ENCODE data around the gene EXOC6B. TPM values are rescaled to one million over a fixed set of nuclear protein-coding genes. Genes with fewer than 3 reads are reported as not detected.

The EXOC6B gene
- total RNA-seq, 1 experiment from 2014 or later = 40.1 TPM

- Histone ChIP-seq H3K4ac (ENCODE audit: low read depth, low read length) (no peak overlapping the region), H3K56ac (ENCODE audit: insufficient read length, low read depth, low read length) (no peak overlapping the region), H2BK20ac (ENCODE audit: low read depth, low read length, poor library complexity, severe bottlenecking) (no peak overlapping the region), H3T11ph (ENCODE audit: low read length) (no peak overlapping the region), H4K20me1 (ENCODE audit: control insufficient read depth, insufficient read depth, insufficient read length) (no peaks in the 10 kb centered on the region), H4K8ac (replicated peaks; ENCODE audit: insufficient read length, low read depth, low read length) (no peak overlapping the region), H2BK12ac (ENCODE audit: insufficient read length, low read depth, low read length) (no peak overlapping the region), H3K27me3 (ENCODE audit: insufficient read depth, low read length) (no peaks in the 10 kb centered on the region), H2BK5ac (ENCODE audit: insufficient read length, low read length) (no peak overlapping the region), H3K18ac (ENCODE audit: insufficient read length, low read depth, low read length) (no peak overlapping the region), H3K14ac (ENCODE audit: insufficient read depth, low read length) (no peak overlapping the region), H3K79me2 (ENCODE audit: insufficient read depth, low read length) (no peaks in the 10 kb centered on the region), H2AK5ac (ENCODE audit: insufficient read length, low read length) (no peak overlapping the region), H2BK15ac (ENCODE audit: low read depth, low read length) (no peak overlapping the region), H3K4me2 (ENCODE audit: insufficient read depth, insufficient read length, low read length) (no peak overlapping the region), H3K9me3 (ENCODE audit: control insufficient read depth, low read depth, low read length) (no peaks in the 10 kb centered on the region), H2BK120ac (ENCODE audit: low read depth, low read length, poor library complexity, severe bottlenecking) (no peak overlapping the region), H3K79me1 (ENCODE audit: insufficient read depth, low read depth, low read length, poor library complexity, severe bottlenecking) (no peaks in the 10 kb centered on the region), H3K23me2 (ENCODE audit: insufficient read length, low read depth, low read length, poor library complexity, severe bottlenecking) (no peaks in the 10 kb centered on the region), H3K9ac (ENCODE audit: extremely low read depth, insufficient read length, low read length) (no peak overlapping the region), H3K27ac (ENCODE audit: insufficient read length, low read depth, low read length) (no peak overlapping the region), H4K91ac (ENCODE audit: insufficient read length, low read depth, low read length) (no peak overlapping the region), H3K23ac (ENCODE audit: insufficient read length, low read depth, low read length) (no peak overlapping the region), H4K5ac (ENCODE audit: insufficient read length, low read depth, low read length) (no peak overlapping the region), H3K4me1 (ENCODE audit: insufficient read depth, low read length) (no peaks in the 10 kb centered on the region), H2AFZ (ENCODE audit: low read length) (no peak overlapping the region)
- WGBS (ENCODE audit: extremely low coverage, insufficient read length, low lambda C conversion rate) = no CpG with 5 or more reads among the region's 4 CpGs
- Mint-ChIP-seq H3K4me1 (peaks cover 3% of the 10 kb centered on the region in 2 experiments), H3K36me3 (ENCODE audit: insufficient read depth in 1 of 3, low read depth in 3 of 3) (peaks cover 18 to 42% (median 20%) of the 10 kb centered on the region in 3 experiments), H3K9me3 (peaks cover 27 to 29% of the 10 kb centered on the region in 2 experiments), H3K27ac (no peak overlapping the region), H3K4me3 (no peak overlapping the region), H3K27me3 (ENCODE audit: low read depth) (no peaks in the 10 kb centered on the region)
- no peak for DNase-seq
- TF ChIP-seq CTCF (conservative IDR thresholded peaks at IDR 0.05) = no peak
These were observed 213.1 kb downstream of the EXOC6B start for GRCh38 chr2:72612614-72613160.
